Stimulated activated CD4-positive, alpha-beta T cell treated with anti-CD3 and anti-CD28 coated beads, Interleukin-15, amount 100 ng/mL, for 24 hours (primary cell): ENCODE results near the gene NRXN2.
A peak's percentile ranks its signal among the peaks of the same experiment; 100 is the strongest.

ENCODE experiments used
- DNase-seq: peaks from one replicate; pipeline ENCODE4 v3.0.0-alpha.2; 2020

The NRXN2 gene

GRCh38 chr11:64742889-64743590 lies 20.0 kb upstream of the NRXN2 start:
- DNase-seq = peak; percentile 80

GRCh38 chr11:64742087-64742888 lies 19.3 kb upstream of the NRXN2 start:
- peak; percentile 52 for DNase-seq

- DNase-seq = no peak
These were observed 18.5 kb upstream of the NRXN2 start for GRCh38 chr11:64741375-64742086.

- DNase-seq = no peak
These were observed 16.9 kb upstream of the NRXN2 start for GRCh38 chr11:64739871-64740270.

GRCh38 chr11:64736654-64737053 lies 13.7 kb upstream of the NRXN2 start:
- no peak for DNase-seq

- DNase-seq = no peak
These were observed 12.8 kb upstream of the NRXN2 start for GRCh38 chr11:64735725-64736259.

- no peak for DNase-seq
These were observed 12.1 kb upstream of the NRXN2 start for GRCh38 chr11:64734811-64735724.

GRCh38 chr11:64731601-64732000 lies 8.6 kb upstream of the NRXN2 start:
- no peak for DNase-seq

- peak; percentile 51 for DNase-seq
These were observed 6.9 kb upstream of the NRXN2 start for GRCh38 chr11:64729851-64730382.

GRCh38 chr11:64728757-64729365 lies 5.9 kb upstream of the NRXN2 start:
- DNase-seq = no peak

GRCh38 chr11:64726867-64727530 lies 4.0 kb upstream of the NRXN2 start:
- no peak for DNase-seq

- DNase-seq = no peak
These were observed 3.2 kb upstream of the NRXN2 start for GRCh38 chr11:64726211-64726641.

- no peak for DNase-seq
These were observed 2.0 kb upstream of the NRXN2 start for GRCh38 chr11:64724863-64725532.

- DNase-seq = no peak
These were observed 1.2 kb upstream of the NRXN2 start for GRCh38 chr11:64723907-64724862.

GRCh38 chr11:64722141-64723065 lies 594 bp downstream of the NRXN2 start:
- DNase-seq = no peak

- no peak for DNase-seq
These were observed 1.7 kb downstream of the NRXN2 start for GRCh38 chr11:64721359-64721699.

- DNase-seq = no peak
These were observed 2.2 kb downstream of the NRXN2 start for GRCh38 chr11:64720640-64721358.
